ENCODE data around the gene ZC3H7A. TPM values are rescaled to one million over a fixed set of nuclear protein-coding genes. Genes with fewer than 3 reads are reported as not detected.

ZC3H7A gene
- total and polyA plus RNA-seq, 9 of the 15 experiments (the other 6 are each of a cell fraction or from before 2014, with no cell fraction given), result 19.8 to 49.1 (median 28.2) TPM

- peaks cover 0 to 14% of the 10 kb centered on the region in 2 experiments; a peak in 3 of 5 replicates for H3K4me1 ChIP-seq (replicated peaks in 1 of 2; ENCODE audit: control insufficient read depth in 2 of 2, insufficient read depth in 2 of 2, low read length in 2 of 2)
- TF ChIP-seq AFF1 (IDR thresholded peaks at IDR 0.05; ENCODE audit: low read depth in 1 of 2, partially characterized antibody in 2 of 2) (no peak), ZNF695 (CRISPR knock-in tag; IDR thresholded peaks at IDR 0.05) (no peak), WHSC1 (IDR thresholded peaks at IDR 0.05; ENCODE audit: low read length) (no peak), USF2 (CRISPR knock-in tag; IDR thresholded peaks at IDR 0.05) (no peak), CEBPZ (IDR thresholded peaks at IDR 0.05; ENCODE audit: borderline replicate concordance, low read depth, low read length) (no peak), ZBTB17 (CRISPR knock-in tag; IDR thresholded peaks at IDR 0.05) (no peak), ZNF165 (CRISPR knock-in tag; IDR thresholded peaks at IDR 0.05; ENCODE audit: borderline replicate concordance) (no peak), GABPB2 (CRISPR knock-in tag; conservative IDR thresholded peaks at IDR 0.05) (no peak)
Observed at GRCh38 chr16:11734653-11735043, 62.4 kb downstream of the ZC3H7A start.

More at GRCh38 chr16:11734653-11735043, 62.4 kb downstream of the ZC3H7A start:
- Histone ChIP-seq H3K9ac (ENCODE audit: insufficient read depth in 1 of 2, low read depth in 2 of 2, low read length in 2 of 2) (no peak overlapping the region), H3K27me3 (ENCODE audit: control insufficient read depth in 2 of 2, insufficient read depth in 2 of 2, low read length in 2 of 2) (no peaks in the 10 kb centered on the region), H3K9me3 (replicated peaks; ENCODE audit: control insufficient read depth, insufficient read depth, low read depth, low read length) (no peaks in the 10 kb centered on the region), H3K4me2 (ENCODE audit: insufficient read depth, low read length) (peak overlapping the region; percentile 39), H3K9me1 (ENCODE audit: control insufficient read depth, insufficient read depth, low read length) (no peaks in the 10 kb centered on the region), H4K20me1 (replicated peaks; ENCODE audit: control insufficient read depth, insufficient read depth, low read length) (peaks cover 14% of the 10 kb centered on the region), H3K79me2 (ENCODE audit: control insufficient read depth, insufficient read depth, low read length) (peaks cover 34% of the 10 kb centered on the region), H3K27ac (ENCODE audit: extremely low read depth, low read depth, low read length) (no peak overlapping the region; the same call in 2 of the 3 replicates), H3K36me3 (ENCODE audit: control insufficient read depth, insufficient read depth, low read length) (peaks cover 93% of the 10 kb centered on the region), H2AFZ (ENCODE audit: low read depth, low read length) (no peak overlapping the region), H3K4me3 (no peak overlapping the region)
- ChIA-PET POLR2A (interaction anchor here (0.6 to 1.5 kb wide), 7 partner anchors 8 to 61 kb away, joined by 3 to 5 read pairs (median 3); partner anchors contain the start of gene TXNDC11), CTCF (ENCODE audit: low intra/inter-chr PET ratio) (no interaction called here)
- ATAC-seq (peak; percentile 59), DNase-seq (ENCODE audit: extremely low read depth in 1 of 4, low spot score in 3 of 4) (no peak), FAIRE-seq (peak; percentile 32)
- intact Hi-C loops (cut with micrococcal nuclease) (no loop called here), in situ Hi-C loops (cut with MboI) (no loop called here)
- WGBS (ENCODE audit: insufficient coverage, low coverage, missing lambda C conversion rate), result 26% methylated on average over 6 of the region's 6 CpGs
- no TSS peak for BruUV-seq (replicated peaks)
